GM19395 (cell line): ENCODE data around the gene DLX2.

Experiments used
- ATAC-seq: cut with Tn5 transposase; IDR thresholded peaks from one replicate; pipeline ENCODE4 v1.9.1; 2021; ENCODE audit warnings: mild to moderate bottlenecking, moderate library complexity; ENCODE audit not compliant: unreplicated experiment

The DLX2 gene

DNA sequence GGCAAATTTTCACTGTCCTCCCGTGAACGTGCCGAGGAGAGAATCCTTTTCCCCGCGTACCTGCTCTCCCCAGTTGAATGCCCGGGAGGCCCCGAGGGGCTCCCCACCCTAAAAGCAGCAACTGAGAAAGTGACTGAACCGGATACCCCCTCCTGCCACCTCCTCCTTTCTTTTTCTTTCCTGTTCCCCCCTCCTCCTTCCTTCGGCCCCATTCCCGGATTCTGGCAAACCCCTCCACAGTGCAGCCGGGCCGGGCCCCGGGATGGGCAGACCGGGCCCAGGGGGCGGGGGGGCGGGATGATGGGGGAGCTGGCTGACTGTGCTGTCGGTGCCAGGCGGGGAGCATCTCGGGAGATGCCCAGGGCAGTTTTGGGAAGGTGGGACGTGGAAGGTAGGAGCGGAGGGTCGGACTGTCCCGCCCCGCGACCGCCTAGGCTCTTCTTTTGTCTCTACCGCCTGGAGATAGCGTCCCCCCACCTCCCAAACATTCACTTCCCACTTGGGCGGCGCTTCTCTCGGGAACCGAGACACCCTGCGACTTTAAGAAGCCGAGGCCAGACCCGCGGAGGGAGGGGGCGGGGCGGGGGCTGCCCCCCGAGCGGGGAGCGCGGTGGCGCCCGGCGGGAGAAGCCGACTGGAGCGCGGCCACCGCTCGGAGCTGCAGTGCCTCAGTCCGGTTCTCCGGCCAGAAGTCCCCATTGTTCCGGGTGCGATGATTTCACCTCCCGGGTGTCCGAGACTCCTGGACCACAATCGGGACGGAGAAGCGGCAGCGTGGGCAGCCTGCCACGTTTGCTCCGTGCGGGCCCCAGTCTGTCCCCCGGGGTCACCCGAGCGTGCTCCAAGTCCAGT, 8.2 kb downstream of the DLX2 start:
- no peak for ATAC-seq

DNA sequence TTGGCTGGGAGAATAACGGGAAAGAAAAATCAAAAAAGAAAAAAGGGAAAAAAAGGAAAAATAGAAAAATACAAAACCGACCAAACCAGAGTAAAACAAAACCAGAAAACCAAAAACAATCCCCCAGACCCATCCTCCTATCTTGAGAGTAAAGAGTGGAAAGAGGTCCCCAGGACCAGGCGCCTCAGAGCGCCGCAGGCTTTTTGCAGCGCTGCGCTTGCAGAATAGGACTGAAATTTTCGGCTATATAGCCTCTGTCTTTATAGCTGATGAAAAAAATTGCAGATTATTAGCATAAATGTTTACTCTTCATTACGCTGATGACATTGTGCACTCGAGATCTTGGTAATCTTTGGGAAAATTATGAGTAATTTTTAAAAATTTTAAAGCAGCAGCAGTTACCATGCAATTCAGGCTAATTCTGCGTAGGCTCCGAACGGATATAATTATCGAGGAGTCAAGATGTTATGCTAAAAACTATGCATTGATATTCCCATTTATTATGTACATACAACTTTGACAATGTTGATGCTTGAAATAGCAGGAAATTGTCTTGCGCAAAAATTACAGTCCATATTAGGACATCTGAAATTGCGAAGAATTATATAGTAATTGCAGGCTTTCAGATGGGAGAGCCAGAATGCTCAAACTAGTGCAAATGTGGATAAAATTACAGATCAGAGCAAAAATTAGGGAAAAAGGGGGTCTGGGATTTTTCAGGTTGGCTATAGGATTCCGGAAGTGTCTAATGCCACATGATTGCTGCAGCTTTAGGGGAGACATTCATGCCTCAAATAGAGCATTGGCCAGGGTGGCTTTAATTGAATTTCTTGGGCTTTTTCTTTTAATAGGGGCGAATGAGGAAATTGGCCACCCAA, 9.0 kb downstream of the DLX2 start:
- ATAC-seq: no peak

DNA sequence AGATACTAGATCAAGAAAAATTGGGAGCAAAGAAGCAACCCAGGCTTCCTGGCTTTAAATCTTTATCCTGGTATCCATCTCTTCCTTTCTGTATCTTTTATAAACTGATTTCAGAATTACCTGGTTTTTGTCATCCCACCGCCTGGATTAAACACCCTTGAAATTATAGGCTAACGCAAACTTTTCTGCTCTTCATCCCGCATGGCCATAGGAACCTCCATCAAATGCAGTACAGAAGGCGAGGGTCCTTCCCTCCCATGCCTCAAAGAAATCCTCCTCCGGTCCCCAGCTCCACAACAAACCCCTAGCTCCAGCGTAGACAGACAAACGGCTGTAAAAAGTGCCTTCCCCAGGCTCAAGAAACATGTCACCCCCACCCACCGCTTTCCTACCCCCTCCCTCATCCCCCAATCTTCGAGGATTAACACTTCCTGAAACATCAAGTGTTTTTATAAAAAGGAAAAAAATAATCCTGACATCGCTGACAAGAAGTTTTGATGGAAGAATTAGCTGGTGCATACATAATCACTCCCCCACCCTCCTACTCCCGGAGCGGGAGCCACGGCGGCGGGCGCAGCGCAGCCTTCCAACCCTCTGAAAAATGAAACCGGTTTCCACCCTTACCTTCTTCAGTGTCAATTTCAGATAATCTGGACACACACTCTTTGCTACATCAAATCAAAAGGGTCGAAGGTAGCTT, 9.8 kb downstream of the DLX2 start:
- no peak for ATAC-seq

DNA sequence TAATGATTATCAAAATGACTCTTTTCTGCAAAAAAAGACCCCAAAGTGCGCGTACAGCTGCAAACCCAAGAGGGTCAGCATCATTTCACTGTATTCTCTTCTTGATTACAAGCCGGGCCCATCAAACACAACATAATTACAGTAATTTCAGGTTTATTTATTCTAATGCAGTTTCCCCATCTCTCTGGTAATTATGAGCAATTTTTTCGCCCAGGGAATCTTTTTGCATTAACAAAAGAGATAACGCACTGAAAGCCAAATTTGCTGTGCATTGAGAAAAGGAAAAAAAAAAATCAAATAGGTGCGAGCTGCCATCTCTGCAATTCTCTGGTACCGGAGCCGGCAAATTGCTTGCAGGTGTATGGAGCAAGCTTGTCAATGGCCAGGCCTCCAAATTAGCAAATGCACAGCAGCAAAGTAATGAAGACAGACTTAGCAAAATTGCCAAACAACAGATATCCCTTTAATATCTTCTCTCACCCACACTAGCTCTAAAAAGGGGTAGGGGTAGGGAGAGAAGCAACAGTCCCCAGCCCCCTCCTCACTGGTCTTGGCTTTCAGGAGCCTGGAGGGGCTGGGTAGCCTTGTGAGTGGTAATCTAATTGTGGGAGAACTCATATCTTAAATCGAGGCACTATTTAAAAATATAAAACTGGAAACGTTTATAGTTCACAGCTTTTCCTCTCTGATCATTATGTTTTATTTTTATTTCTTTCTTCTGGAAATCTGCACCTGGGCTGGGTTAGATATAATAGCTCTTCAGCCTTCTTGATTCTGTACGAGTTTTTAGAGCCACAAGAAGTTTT, 10.7 kb downstream of the DLX2 start:
- no peak for ATAC-seq

DNA sequence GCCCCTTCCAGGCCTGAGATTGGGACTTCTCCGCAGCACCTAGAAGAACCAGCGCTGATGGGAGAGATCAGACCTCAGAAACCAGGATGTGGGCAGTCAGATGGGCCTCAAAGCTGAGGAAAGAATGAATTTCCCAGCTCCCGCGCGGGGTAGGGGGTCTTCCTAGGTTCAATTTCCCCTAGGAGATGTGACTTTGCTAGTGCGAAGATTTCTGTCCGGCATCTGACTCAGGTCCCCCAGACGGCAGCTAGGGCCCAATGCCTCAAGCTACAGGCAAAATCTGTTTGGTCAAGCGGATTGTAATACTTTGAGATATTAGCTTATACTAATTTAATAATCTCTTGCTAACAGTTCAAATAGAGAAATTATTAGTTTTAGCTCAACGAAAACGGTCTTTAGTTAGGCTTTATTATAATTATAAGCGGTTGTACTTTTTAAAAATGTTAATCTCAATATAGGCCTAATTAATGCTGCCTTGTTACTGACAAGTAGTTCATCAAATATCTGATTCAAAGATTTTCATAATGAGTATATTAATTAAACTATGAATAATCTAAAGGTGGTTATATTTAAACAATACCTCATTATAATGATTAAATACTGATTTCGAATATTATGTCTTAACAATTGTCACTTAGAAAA, 11.6 kb downstream of the DLX2 start:
- ATAC-seq: no peak

DNA sequence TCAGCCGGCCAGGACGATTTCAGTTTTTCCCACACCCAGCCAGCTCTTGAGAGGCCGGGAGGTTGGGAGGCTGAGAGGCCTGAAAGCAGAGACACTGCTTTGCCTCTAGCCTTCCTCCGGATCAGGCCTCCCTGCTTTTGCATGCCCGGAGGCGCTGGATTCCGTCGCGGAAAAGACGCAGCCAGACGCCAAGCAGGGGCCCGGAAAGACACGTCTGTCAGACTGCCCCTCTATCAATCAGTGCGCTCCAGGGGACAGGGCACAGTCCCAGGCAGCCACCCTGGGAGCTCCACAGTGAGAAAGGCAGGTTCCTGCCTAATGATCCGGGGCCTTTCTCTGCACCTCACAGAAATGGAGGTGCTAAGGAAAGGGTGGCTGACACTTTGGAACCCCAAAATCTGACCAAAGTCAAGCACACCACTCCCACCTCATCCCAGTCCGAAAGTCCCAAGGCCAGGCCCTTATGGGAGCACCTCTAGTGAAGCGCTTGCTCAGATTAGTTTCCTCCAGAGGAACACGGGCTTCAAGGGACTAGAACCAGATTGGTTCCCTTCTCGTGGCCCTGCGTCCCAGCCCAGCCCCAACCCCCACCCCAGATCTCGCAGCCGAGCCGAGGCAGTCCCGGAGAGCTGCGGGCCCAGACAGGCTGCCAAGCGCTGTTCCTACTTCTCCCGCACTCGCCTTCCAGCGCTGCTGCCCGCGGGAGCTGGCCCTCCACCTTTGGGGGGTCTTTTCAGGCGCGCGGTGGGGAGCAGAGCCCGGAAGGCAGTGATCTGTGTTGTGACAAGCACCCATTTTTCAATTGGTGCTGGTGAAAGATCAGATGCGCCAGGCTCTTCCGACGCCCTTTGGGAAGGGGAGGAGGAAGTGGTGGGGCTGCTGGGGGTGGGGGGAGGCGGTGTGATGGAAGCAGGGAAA, 12.4 kb downstream of the DLX2 start:
- ATAC-seq: no peak

DNA sequence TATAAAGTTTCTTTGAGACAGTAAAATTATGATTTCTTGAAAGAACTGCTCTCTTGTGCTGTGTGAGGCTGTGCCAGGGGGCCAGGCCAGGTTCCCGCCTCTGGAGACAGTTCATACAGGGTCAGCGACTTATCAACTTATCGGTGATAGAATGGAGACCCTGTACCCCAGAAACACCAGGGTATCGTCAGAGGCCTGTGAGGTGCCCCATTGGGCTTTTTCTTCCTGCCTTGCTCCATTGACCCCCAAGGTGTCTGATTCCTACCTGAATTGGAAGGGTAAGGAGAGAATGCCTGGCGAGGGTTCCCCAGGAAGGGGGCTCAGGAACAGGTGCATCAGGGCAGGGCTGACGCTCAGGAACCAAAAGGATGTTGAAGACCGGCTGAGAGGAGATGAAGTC, 13.1 kb downstream of the DLX2 start:
- no peak for ATAC-seq

DNA sequence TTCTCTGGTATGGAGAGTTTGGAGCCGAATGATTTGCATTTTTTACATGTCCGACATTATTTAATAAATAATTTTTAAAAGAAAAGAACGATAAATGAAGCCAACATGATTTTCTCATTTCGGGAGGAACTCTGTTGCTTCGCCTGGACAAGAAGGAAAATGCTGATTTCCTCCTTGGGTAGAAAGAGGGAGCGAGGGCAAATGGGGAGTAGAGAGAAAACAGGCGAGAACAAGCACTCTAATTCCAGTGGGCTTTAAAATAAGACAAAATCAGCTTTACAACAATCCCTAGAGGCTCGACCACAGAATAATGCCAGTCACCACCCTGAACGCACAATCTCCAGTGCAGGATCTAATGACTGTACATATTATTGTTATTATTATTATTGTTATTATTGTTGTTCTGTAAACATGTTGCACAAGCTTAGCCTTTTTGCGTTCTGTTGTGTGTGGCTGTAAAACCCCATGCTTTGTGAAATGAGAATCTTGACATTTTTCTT, 13.6 kb downstream of the DLX2 start:
- no peak for ATAC-seq

DNA sequence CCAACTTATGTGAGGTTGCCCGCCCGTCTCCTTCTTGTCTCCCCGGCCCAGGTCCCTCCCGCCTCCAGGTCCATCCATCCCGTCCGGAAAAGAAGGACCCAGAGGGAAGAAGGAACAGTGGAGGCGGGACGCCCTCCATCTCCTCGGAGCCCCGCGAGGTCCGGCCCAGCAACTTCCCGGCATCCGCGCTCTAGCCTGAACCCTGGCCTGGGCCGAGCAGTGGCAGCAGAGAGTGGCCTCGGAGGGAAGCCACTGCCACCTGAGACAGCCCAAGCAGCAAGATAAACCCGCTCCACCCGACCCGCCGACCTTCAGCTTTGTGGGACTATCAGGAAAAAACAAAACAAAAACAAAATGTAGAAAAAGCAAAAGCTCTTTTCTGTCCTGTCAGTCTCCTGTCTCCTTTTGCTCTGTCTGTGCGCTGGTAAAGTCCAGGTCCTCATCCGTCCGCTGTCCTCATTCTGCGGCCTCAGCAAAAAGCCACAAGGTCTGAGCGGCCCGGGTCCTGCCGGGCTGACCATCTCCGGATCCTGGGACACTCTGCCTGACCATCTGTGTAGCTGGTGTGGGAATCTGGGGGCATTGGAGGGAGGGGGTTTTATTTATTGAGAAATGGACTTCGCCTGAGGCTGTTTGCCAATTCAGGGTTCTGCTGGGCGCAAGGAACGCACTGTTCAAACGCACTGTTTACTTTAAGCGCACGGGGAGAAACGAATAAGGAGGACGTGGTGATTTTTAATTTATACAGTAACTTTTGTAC, 14.3 kb downstream of the DLX2 start:
- ATAC-seq: no peak

DNA sequence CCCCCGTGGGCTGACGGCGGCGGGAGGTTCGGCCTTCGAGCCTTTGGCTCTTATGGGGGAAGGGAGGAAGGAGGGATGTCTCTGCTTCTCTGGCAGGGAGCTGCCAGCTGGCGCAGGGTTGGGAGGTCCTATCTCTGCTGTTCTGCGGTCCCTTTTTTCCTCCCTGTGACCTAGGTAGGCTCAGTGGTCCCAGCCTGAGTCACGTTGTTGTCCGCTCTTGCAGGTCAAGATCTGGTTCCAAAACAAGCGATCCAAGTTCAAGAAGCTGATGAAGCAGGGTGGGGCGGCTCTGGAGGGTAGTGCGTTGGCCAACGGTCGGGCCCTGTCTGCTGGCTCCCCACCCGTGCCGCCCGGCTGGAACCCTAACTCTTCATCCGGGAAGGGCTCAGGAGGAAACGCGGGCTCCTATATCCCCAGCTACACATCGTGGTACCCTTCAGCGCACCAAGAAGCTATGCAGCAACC, 14.9 kb downstream of the DLX2 start:
- ATAC-seq: no peak

DNA sequence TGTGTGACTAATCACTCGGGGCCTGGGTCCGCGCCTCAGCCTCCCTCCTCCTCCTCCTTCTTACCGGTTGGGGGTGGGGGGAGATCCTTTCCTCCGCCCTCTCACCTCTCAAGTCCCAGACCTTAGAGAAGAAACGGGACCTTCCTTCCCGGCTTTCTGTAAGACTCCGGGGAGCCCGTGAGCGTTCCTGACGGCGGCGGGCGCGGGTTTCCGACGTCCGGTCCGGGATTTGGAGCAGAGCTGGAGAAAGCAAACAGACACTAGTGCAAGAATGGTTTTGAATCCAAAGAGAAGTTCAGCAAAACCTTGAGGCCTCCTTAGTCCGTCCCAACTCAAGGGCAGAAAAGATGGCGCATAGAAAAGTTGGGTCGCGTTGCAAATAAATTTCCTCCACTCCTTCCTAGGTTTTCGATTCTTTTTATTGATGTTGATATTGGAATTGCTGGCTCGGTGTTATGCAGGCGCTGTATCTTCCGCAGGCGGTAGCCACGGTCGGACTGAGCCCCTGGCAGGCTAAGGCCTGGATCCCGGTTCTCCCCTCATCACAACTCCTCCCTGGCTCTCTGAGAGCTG, 15.4 kb downstream of the DLX2 start:
- no peak for ATAC-seq

DNA sequence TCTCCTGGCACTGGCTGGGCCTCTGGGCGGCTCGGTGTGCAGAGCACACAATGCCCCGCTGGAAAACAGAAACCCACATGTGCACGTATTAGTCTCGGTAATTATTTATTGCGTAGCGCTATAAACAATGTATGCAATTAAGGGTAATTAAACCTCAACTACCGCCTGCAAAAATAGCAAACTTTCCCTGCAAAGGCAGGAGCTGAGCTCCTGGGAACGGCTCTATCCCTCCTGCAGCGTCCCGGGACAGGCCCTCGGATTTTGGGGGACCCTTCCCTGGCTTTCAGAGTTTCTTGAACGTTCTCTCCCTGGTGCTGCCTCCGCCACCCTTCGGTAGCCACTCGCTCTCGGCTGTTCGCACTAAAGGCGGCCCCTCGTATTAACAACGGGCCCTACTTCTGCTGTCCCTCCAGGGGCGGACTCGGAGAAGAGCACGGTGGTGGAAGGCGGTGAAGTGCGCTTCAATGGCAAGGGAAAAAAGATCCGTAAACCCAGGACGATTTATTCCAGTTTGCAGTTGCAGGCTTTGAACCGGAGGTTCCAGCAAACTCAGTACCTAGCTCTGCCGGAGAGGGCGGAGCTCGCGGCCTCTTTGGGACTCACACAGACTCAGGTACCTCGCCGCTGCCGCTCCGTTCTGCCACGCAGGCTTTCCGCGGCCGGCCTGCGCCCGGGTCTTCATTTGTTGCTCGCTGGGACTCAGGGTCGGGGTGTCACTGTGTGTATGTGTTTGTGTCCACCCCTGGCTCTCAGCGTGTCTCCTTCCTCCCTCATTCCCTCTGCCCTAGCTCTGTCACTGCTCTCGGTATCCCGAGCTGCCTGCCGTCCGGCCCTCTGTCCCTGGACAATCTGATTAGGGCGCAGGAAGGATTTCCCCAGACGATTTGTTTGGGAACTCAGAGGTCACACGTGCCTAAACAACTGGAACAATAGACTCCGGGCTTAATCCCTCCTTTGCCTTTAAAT, 16.2 kb downstream of the DLX2 start:
- ATAC-seq: no peak

DNA sequence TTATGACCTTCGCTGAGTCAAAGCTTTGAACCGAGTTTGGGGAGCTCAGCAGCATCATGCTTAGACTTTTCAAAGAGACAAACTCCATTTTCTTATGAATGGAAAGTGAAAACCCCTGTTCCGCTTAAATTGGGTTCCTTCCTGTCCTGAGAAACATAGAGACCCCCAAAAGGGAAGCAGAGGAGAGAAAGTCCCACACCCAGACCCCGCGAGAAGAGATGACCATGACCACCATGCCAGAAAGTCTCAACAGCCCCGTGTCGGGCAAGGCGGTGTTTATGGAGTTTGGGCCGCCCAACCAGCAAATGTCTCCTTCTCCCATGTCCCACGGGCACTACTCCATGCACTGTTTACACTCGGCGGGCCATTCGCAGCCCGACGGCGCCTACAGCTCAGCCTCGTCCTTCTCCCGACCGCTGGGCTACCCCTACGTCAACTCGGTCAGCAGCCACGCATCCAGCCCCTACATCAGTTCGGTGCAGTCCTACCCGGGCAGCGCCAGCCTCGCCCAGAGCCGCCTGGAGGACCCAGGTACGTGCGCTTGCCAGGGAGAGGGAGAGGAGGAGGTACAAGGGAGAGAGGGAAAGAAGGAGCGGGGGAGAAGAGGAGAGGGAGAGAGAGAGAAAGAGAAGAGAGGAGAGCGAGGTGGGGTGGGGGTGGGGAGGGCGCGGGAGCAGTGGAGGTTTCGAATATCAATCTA, 17.1 kb downstream of the DLX2 start, which contains the start of gene DLX1:
Gene DLX1, plus strand, starts transcription at position 48 of the 700 bp plus-strand sequence. Its CDS starts 171 bp downstream, at position 219.
- ATAC-seq: peak; percentile 17

DNA sequence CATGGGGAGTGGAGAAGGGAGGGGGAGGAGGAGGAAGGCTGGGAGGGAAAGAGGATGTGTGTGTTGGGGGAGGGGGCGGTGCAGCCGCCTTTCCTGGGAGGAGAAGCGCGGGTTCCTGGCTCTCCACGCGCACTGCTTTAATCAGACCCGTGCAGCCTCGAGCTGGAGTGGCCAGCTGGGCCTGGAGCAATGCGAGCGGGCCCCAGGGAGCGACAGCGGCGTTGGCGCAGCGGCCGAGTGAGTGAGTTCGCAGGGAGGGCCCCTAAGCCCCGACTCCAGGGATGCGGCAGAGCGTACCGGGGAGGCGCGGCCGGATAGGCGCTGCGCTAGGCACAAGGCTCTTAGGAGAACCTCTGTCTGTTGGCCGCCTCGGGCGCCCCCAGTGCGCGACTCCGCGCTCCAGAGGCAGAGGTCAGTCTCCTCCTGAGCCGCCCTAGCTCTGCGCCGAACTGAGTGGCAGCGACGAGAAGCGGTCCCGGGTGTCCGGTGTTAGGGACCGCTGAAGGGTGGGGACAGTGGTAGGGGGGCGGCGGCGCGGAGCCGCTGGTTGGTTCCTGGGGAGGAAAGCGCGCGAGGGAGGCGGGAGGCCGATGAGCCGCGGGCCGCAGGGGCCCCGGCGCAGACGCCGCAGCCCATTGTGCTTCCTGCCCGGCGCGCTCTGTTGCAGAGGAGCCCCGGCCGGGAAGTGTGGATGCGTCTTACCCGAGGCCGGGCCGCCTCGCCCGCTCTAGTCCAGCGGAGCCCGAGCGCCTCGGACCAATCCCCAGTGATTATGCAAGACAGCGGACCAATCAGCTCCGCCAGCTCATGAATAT, 17.8 kb downstream of the DLX2 start:
- ATAC-seq: peak; percentile 84

DNA sequence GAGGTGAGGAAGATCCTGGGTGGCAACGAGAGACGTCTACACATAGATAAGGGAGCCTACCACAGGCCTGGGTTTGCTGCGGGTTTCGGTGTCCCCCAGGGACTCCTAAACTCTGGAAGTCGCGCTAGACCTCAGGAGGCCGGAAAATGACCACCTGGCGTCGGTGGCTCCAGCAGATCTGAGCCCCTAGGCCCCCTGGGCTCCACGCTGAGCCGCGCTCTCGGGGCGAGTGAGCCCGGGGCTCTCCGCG, 18.4 kb downstream of the DLX2 start:
- peak; percentile 18 for ATAC-seq
